HepG2 (cell line): ENCODE results near the gene SMARCB1. TPM values are rescaled to one million over a fixed set of nuclear protein-coding genes. Genes with fewer than 3 reads are reported as not detected.

Source experiments
- CENPBD1 ChIP-seq: sonication (generic); formaldehyde crosslinking; IDR thresholded peaks from 2 replicates; pipeline ENCODE4 v1.8.0; 2022; ENCODE audit warnings: missing genetic modification reagents, low read depth, mild to moderate bottlenecking, borderline replicate concordance
- CHD4 ChIP-seq: fragments of 200-600 bp; sonication (generic); IDR thresholded peaks from 2 replicates; pipeline ENCODE4 v1.7.0; 2017; ENCODE audit warnings: mild to moderate bottlenecking, low read length, borderline replicate concordance
- FOXM1 ChIP-seq: sonication (generic); formaldehyde crosslinking; IDR thresholded peaks from 2 replicates; pipeline ENCODE4 v1.5.0; 2020; ENCODE audit warnings: missing genetic modification reagents
- GATA4 ChIP-seq: sonication (generic); IDR thresholded peaks from 2 replicates; pipeline ENCODE4 v1.6.1; 2016; ENCODE audit warnings: antibody characterized with exemption, low read depth, borderline replicate concordance
- HDAC2 ChIP-seq: sonication (generic); formaldehyde crosslinking; IDR thresholded peaks from 2 replicates; pipeline ENCODE4 v1.4.0; 2020; ENCODE audit warnings: missing genetic modification reagents
- HDAC6 ChIP-seq: fragments of 200-600 bp; sonication (generic); IDR thresholded peaks from 2 replicates; pipeline ENCODE4 v1.7.0; 2017; ENCODE audit warnings: mild to moderate bottlenecking, antibody characterized with exemption, low read length, low read depth
- MAZ ChIP-seq, 2 experiments: sonication (generic) in 1 of 2; formaldehyde crosslinking in 1 of 2; IDR thresholded peaks; 2 replicates each; pipeline versions ENCODE4 v1.5.0 to v1.6.1; 2012 to 2020; ENCODE audit warnings: low read depth in 2 of 2, mild to moderate bottlenecking in 2 of 2, borderline replicate concordance in 1 of 2, improper control_type of control experiment in 1 of 2, low read length in 1 of 2, missing genetic modification reagents in 1 of 2, moderate library complexity in 1 of 2
- MBNL3 ChIP-seq: fragments of 250-450 bp; sonication (Bioruptor Pico); conservative IDR thresholded peaks from 2 replicates; pipeline ENCODE4 v1.8.0; 2022; ENCODE audit warnings: mild to moderate bottlenecking, inconsistent platforms
- MYC ChIP-seq: sonication (generic); formaldehyde crosslinking; IDR thresholded peaks from 2 replicates; pipeline ENCODE4 v1.9.0; 2021; ENCODE audit warnings: missing genetic modification reagents, borderline replicate concordance
- NFE2L1 ChIP-seq: sonication (generic); formaldehyde crosslinking; IDR thresholded peaks from 2 replicates; pipeline ENCODE4 v1.4.0; 2020; ENCODE audit warnings: missing genetic modification reagents, mild to moderate bottlenecking, borderline replicate concordance
- NR2C2 ChIP-seq: sonication (generic); formaldehyde crosslinking; IDR thresholded peaks from 2 replicates; pipeline ENCODE4 v1.4.0; 2020; ENCODE audit warnings: missing genetic modification reagents, mild to moderate bottlenecking, moderate library complexity, borderline replicate concordance
- SIN3B ChIP-seq: fragments of 150-350 bp; IDR thresholded peaks from 2 replicates; pipeline ENCODE4 v1.6.1; 2014; ENCODE audit warnings: low read length
- TBX3 ChIP-seq: fragments of 450-650 bp; IDR thresholded peaks from 2 replicates; pipeline ENCODE4 v1.6.1; 2017; ENCODE audit warnings: antibody characterized with exemption, mild to moderate bottlenecking, inconsistent platforms, borderline replicate concordance
- TMF1 ChIP-seq: sonication (generic); formaldehyde crosslinking; IDR thresholded peaks from 2 replicates; pipeline ENCODE4 v1.8.1; 2022; ENCODE audit warnings: low read depth, missing genetic modification reagents
- TP53 ChIP-seq: sonication (generic); formaldehyde crosslinking; conservative IDR thresholded peaks from 2 replicates; pipeline ENCODE4 v1.4.0; 2020; ENCODE audit warnings: missing genetic modification reagents
- ZBTB34 ChIP-seq: sonication (generic); formaldehyde crosslinking; IDR thresholded peaks from 2 replicates; pipeline ENCODE4 v1.8.0; 2022; ENCODE audit warnings: mild to moderate bottlenecking, missing genetic modification reagents
- ZNF552 ChIP-seq: sonication (generic); formaldehyde crosslinking; IDR thresholded peaks from 2 replicates; pipeline ENCODE4 v1.9.0; 2022; ENCODE audit warnings: missing genetic modification reagents, mild to moderate bottlenecking, borderline replicate concordance
- ZNF670 ChIP-seq: sonication (generic); formaldehyde crosslinking; IDR thresholded peaks from 2 replicates; pipeline ENCODE4 v1.8.0; 2022; ENCODE audit warnings: mild to moderate bottlenecking, missing genetic modification reagents, borderline replicate concordance
- polyA plus RNA-seq, 8 experiments: library from polyadenylated mRNA; depleted of rRNA in 3 of 8; stranded (reverse) in 7 of 8; unstranded in 1 of 8; fragments of >200 nt; fragmentation: Illumina TruSeq in 4 of 8; extraction: Trizol in 4 of 8; gene quantifications; 2 replicates each; pipeline versions ENCODE4 v1.2.1 to v1.2.3, GENCODE V29; 2011 to 2016; ENCODE audit warnings: low read depth in 4 of 8, missing spikeins in 1 of 8, mixed read lengths in 1 of 8; ENCODE audit not compliant: insufficient read depth in 1 of 8
- total RNA-seq, 5 experiments: library from RNA; depleted of rRNA; stranded (reverse); fragments of >200 nt; fragmentation: Illumina TruSeq; extraction: Trizol; gene quantifications; 2 replicates each; pipeline ENCODE4 v1.2.3, GENCODE V29; 2016; ENCODE audit warnings: low read depth in 1 of 5
- TF ChIP-seq, protein P1 (sequence below): sonication (generic); formaldehyde crosslinking; IDR thresholded peaks from 2 replicates; pipeline ENCODE4 v1.4.0; 2020; ENCODE audit warnings: low read depth, mild to moderate bottlenecking, missing genetic modification reagents
- TF ChIP-seq, protein P2 (sequence below): sonication (generic); formaldehyde crosslinking; IDR thresholded peaks from 2 replicates; pipeline ENCODE4 v1.5.1; 2020; ENCODE audit warnings: missing genetic modification reagents, mild to moderate bottlenecking, borderline replicate concordance
- TF ChIP-seq, protein P3 (sequence below): sonication (generic); formaldehyde crosslinking; IDR thresholded peaks from 2 replicates; pipeline ENCODE4 v1.4.0; 2020; ENCODE audit warnings: missing genetic modification reagents, low read depth, mild to moderate bottlenecking, borderline replicate concordance

Gene SMARCB1
- total and polyA plus RNA-seq, 2 of the 13 experiments (the other 11 are each of a cell fraction or from before 2014, with no cell fraction given), result 74.0 to 166 TPM

DNA sequence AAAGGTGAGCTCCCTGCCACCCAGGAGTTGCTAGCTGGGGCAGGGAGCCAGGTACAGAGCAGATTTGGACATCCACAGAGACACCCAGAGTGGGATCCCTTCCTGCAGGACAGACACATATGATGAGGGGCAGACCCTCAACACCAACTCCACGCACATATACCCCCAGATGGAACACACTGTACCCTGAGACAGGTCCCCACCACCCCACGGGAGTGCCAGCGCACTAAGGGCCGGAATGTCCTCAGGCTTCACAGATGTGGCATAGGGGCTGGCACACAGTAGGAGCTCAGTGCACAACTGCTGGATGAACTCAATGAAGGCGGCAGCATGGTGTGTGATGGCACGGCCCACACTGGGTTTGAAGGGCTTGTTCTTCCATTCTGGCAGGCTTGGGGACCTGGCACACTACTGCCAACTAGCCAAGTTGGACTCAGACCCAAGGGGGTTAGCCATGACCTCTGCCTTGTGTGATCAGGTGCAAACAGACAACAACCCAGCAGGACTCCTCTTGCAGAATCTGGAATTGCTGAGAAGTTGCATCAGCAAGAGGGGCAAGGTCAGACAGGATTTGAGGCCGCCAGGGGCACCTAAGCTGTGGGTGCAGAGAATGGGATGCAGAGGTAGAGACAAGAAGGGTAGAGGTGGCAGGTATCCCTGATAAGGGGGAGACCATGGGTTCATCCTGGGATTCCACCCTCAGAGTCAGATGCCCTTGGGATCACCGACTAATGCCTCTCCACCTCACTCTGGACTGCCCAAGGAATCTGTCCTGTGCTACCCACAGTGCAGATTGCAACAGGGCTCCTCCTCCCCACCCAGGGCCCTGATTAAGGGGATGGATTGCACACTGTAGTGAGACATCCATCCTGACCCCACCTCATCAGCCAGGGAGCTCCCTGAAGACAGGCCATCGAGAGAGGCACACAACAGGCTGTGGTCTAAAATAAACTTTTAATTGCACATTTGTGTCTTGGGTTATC lies 21.6 kb upstream of the SMARCB1 start (continued):
- TF ChIP-seq, protein P1, sequence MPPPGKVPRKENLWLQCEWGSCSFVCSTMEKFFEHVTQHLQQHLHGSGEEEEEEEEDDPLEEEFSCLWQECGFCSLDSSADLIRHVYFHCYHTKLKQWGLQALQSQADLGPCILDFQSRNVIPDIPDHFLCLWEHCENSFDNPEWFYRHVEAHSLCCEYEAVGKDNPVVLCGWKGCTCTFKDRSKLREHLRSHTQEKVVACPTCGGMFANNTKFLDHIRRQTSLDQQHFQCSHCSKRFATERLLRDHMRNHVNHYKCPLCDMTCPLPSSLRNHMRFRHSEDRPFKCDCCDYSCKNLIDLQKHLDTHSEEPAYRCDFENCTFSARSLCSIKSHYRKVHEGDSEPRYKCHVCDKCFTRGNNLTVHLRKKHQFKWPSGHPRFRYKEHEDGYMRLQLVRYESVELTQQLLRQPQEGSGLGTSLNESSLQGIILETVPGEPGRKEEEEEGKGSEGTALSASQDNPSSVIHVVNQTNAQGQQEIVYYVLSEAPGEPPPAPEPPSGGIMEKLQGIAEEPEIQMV (CRISPR knock-in tag), result no peak
- TF ChIP-seq, protein P2, sequence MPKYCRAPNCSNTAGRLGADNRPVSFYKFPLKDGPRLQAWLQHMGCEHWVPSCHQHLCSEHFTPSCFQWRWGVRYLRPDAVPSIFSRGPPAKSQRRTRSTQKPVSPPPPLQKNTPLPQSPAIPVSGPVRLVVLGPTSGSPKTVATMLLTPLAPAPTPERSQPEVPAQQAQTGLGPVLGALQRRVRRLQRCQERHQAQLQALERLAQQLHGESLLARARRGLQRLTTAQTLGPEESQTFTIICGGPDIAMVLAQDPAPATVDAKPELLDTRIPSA (CRISPR knock-in tag), result no peak
- TF ChIP-seq NR2C2 (CRISPR knock-in tag), result peak; percentile 95
- no peak for TF ChIP-seq HDAC2 (CRISPR knock-in tag)
- no peak for TF ChIP-seq FOXM1 (CRISPR knock-in tag)
- TF ChIP-seq NFE2L1, result no peak
- TF ChIP-seq TP53, result no peak
- no peak for TF ChIP-seq CENPBD1 (CRISPR knock-in tag)
- no peak for TF ChIP-seq TBX3
- TF ChIP-seq SIN3B, result no peak
- TF ChIP-seq MAZ (IDR thresholded peaks at IDR 0.05; ENCODE audit: borderline replicate concordance, low read depth, low read length), result no peak
- peak; percentile 82 for TF ChIP-seq MAZ (CRISPR knock-in tag; IDR thresholded peaks at IDR 0.05; ENCODE audit: low read depth)
- no peak for TF ChIP-seq CHD4
- no peak for TF ChIP-seq ZNF670
- TF ChIP-seq TMF1, result no peak
- no peak for TF ChIP-seq MYC (CRISPR knock-in tag)
- TF ChIP-seq, protein P3, sequence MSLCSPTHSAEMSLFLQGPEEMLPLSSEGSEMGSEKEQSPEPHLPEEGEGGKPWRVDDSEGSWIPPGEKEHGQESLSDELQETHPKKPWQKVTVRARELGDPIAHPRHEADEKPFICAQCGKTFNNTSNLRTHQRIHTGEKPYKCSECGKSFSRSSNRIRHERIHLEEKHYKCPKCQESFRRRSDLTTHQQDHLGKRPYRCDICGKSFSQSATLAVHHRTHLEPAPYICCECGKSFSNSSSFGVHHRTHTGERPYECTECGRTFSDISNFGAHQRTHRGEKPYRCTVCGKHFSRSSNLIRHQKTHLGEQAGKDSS (CRISPR knock-in tag), result no peak
- no peak for TF ChIP-seq GATA4
- TF ChIP-seq HDAC6, result no peak
- no peak for TF ChIP-seq ZBTB34 (CRISPR knock-in tag)
- TF ChIP-seq MBNL3 (CRISPR knock-in tag), result no peak
- TF ChIP-seq ZNF552 (CRISPR knock-in tag), result no peak
